GM23338 (cell line): ENCODE data around the gene KCNAB1. TPM values are rescaled to one million over a fixed set of nuclear protein-coding genes. Genes with fewer than 3 reads are reported as not detected.

Experiments
- ATAC-seq: fragments of 200-7000 bp; cut with Tn5 transposase; 3 replicates; pipeline ENCODE4 v1.9.1; 2020
- DNase-seq: peaks from one replicate; pipeline ENCODE4 v3.0.0-alpha.2; 2015; ENCODE audit warnings: low spot score
- H2AFZ ChIP-seq: fragments of 200-600 bp; sonication (generic); 2 replicates; pipeline ENCODE4 v1.8.0; 2016; ENCODE audit warnings: antibody characterized with exemption, mild to moderate bottlenecking, moderate library complexity
- H3F3A ChIP-seq: fragments of 200-600 bp; sonication (generic); replicated peaks from 2 replicates; pipeline ENCODE4 v1.8.0; 2017; ENCODE audit warnings: antibody characterized with exemption, mixed run types, low read depth
- H3K27ac ChIP-seq: fragments of 200-600 bp; sonication (generic); 2 replicates; pipeline ENCODE4 v1.6.1; 2016; ENCODE audit warnings: low read depth
- H3K27me3 ChIP-seq: fragments of 200-600 bp; sonication (generic); 2 replicates; pipeline ENCODE4 v1.8.0; 2016; ENCODE audit warnings: mild to moderate bottlenecking, mixed run types, moderate library complexity; ENCODE audit not compliant: insufficient read depth
- H3K36me3 ChIP-seq: fragments of 200-600 bp; sonication (generic); 2 replicates; pipeline ENCODE4 v1.8.0; 2016; ENCODE audit warnings: mild to moderate bottlenecking; ENCODE audit not compliant: insufficient read depth
- H3K4me1 ChIP-seq: fragments of 200-600 bp; sonication (generic); 2 replicates; pipeline ENCODE4 v1.8.0; 2016; ENCODE audit warnings: mild to moderate bottlenecking, moderate library complexity; ENCODE audit not compliant: insufficient read depth
- H3K4me2 ChIP-seq: fragments of 200-600 bp; sonication (generic); 2 replicates; pipeline ENCODE4 v1.7.1; 2017; ENCODE audit warnings: mixed run types
- H3K4me3 ChIP-seq: fragments of 200-600 bp; sonication (generic); 2 replicates; pipeline ENCODE4 v1.6.1; 2016; ENCODE audit warnings: mixed run types
- H3K79me2 ChIP-seq: fragments of 200-600 bp; sonication (generic); replicated peaks from 2 replicates; pipeline ENCODE4 v1.8.0; 2017; ENCODE audit warnings: mild to moderate bottlenecking; ENCODE audit not compliant: insufficient read depth
- H3K9me2 ChIP-seq: fragments of 200-600 bp; sonication (generic); 2 replicates; pipeline ENCODE4 v1.8.0; 2017; ENCODE audit not compliant: insufficient read depth
- H4K20me1 ChIP-seq: fragments of 200-600 bp; sonication (generic); replicated peaks from 2 replicates; pipeline ENCODE4 v1.8.0; 2017; ENCODE audit warnings: mild to moderate bottlenecking; ENCODE audit not compliant: insufficient read depth
- H3K27ac Mint-ChIP-seq: 2 replicates; pipeline ENCODE4 v1.8.0; 2020; ENCODE audit warnings: inconsistent platforms, mild to moderate bottlenecking, moderate library complexity, mixed read lengths
- H3K27me3 Mint-ChIP-seq: 3 replicates; pipeline ENCODE4 v1.8.0; 2022; ENCODE audit warnings: low read depth, mild to moderate bottlenecking, moderate library complexity, mixed read lengths, inconsistent platforms; ENCODE audit not compliant: insufficient read depth, poor library complexity
- H3K36me3 Mint-ChIP-seq: 3 replicates; pipeline ENCODE4 v1.8.0; 2021; ENCODE audit warnings: low read depth, mild to moderate bottlenecking, inconsistent platforms, moderate library complexity, mixed read lengths
- H3K4me1 Mint-ChIP-seq: 3 replicates; pipeline ENCODE4 v1.8.0; 2020; ENCODE audit warnings: mild to moderate bottlenecking, inconsistent platforms, mixed read lengths
- H3K4me3 Mint-ChIP-seq: 3 replicates; pipeline ENCODE4 v1.8.0; 2021; ENCODE audit warnings: moderate library complexity, mild to moderate bottlenecking, inconsistent platforms, mixed read lengths
- H3K9me3 Mint-ChIP-seq: 3 replicates; pipeline ENCODE4 v1.8.0; 2020; ENCODE audit warnings: moderate library complexity, mild to moderate bottlenecking, inconsistent platforms, mixed read lengths
- CREB1 ChIP-seq: fragments of 250-450 bp; sonication (Bioruptor Pico); IDR thresholded peaks from 2 replicates; pipeline ENCODE4 v1.5.0; 2020; ENCODE audit warnings: low read depth, mild to moderate bottlenecking, moderate library complexity
- EZH2phosphoT487 ChIP-seq: fragments of 200-600 bp; sonication (generic); IDR thresholded peaks from one replicate; pipeline ENCODE4 v1.8.1; 2018; ENCODE audit warnings: antibody characterized with exemption; ENCODE audit not compliant: unreplicated experiment
- JUNB ChIP-seq: IDR thresholded peaks from one replicate; pipeline ENCODE4 v1.6.1; 2016; ENCODE audit warnings: antibody characterized with exemption; ENCODE audit not compliant: unreplicated experiment
- NANOG ChIP-seq: IDR thresholded peaks from 2 replicates; pipeline ENCODE4 v1.6.1; 2016; ENCODE audit warnings: antibody characterized with exemption, borderline replicate concordance
- POLR2AphosphoS5 ChIP-seq: IDR thresholded peaks from 2 replicates; pipeline ENCODE4 v1.6.1; 2016; ENCODE audit warnings: antibody characterized with exemption, low read depth
- STAT1 ChIP-seq: IDR thresholded peaks from one replicate; pipeline ENCODE4 v1.6.1; 2016; ENCODE audit warnings: antibody characterized with exemption; ENCODE audit not compliant: unreplicated experiment
- ZNF114 ChIP-seq: fragments of 250-450 bp; sonication (Bioruptor Pico); IDR thresholded peaks from 2 replicates; pipeline ENCODE4 v1.5.0; 2020; ENCODE audit warnings: mild to moderate bottlenecking, moderate library complexity
- ZNF331 ChIP-seq: fragments of 250-450 bp; sonication (Bioruptor Pico); IDR thresholded peaks from 2 replicates; pipeline ENCODE4 v1.5.0; 2020; ENCODE audit warnings: low read depth, mild to moderate bottlenecking, moderate library complexity
- polyA plus RNA-seq: library from polyadenylated mRNA; unstranded; fragments of >200 nt; fragmentation: Nextera tagmentation; extraction: Ambion mirVana; gene quantifications from 2 replicates; pipeline ENCODE4 v1.2.1, GENCODE V29; 2016
- total RNA-seq: library from RNA; depleted of rRNA; stranded (reverse); fragments of >200 nt; shearing (Covaris generic); gene quantifications from 2 replicates; pipeline ENCODE4 v1.2.3, GENCODE V29; 2014
- TF ChIP-seq, protein P1 (sequence below): IDR thresholded peaks from one replicate; pipeline ENCODE4 v1.6.1; 2018; ENCODE audit warnings: antibody characterized with exemption; ENCODE audit not compliant: unreplicated experiment
- TF ChIP-seq, protein P2 (sequence below): fragments of 250-450 bp; sonication (Bioruptor Pico); IDR thresholded peaks from 2 replicates; pipeline ENCODE4 v1.5.0; 2020; ENCODE audit warnings: mild to moderate bottlenecking, moderate library complexity
- TF ChIP-seq, protein P3 (sequence below), 2 experiments: fragments of 200-600 bp in 1 of 2; sonication (generic) in 1 of 2; conservative IDR thresholded peaks; 2 replicates each; pipeline versions ENCODE4 v1.5.1 to v1.6.1; 2016 to 2017; ENCODE audit warnings: antibody characterized with exemption in 2 of 2, low read depth in 2 of 2, mild to moderate bottlenecking in 2 of 2, moderate library complexity in 1 of 2

Gene KCNAB1
- total and polyA plus RNA-seq, 2 experiments from 2014 or later, result 0.69 to 2.6 TPM

DNA sequence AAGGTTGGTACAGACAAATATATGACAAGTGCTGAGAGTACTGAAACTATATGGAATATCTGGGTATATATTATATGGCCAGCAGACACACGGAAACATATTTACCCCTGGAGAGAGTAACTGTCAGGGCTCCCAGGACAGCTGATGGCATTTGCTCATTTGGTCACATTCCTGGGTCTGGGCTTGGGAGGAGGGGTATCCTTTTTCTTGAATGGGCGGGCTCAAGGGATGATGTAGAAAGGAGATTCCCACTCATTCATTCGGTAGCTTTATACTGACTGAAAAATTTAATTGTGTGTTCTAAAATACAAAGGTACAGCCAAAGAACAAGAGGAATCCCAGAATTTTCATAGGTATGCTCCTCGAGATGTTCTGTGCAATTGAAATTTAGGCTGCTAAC lies 131.0 kb downstream of the KCNAB1 start (continued):
- TF ChIP-seq, protein P1, sequence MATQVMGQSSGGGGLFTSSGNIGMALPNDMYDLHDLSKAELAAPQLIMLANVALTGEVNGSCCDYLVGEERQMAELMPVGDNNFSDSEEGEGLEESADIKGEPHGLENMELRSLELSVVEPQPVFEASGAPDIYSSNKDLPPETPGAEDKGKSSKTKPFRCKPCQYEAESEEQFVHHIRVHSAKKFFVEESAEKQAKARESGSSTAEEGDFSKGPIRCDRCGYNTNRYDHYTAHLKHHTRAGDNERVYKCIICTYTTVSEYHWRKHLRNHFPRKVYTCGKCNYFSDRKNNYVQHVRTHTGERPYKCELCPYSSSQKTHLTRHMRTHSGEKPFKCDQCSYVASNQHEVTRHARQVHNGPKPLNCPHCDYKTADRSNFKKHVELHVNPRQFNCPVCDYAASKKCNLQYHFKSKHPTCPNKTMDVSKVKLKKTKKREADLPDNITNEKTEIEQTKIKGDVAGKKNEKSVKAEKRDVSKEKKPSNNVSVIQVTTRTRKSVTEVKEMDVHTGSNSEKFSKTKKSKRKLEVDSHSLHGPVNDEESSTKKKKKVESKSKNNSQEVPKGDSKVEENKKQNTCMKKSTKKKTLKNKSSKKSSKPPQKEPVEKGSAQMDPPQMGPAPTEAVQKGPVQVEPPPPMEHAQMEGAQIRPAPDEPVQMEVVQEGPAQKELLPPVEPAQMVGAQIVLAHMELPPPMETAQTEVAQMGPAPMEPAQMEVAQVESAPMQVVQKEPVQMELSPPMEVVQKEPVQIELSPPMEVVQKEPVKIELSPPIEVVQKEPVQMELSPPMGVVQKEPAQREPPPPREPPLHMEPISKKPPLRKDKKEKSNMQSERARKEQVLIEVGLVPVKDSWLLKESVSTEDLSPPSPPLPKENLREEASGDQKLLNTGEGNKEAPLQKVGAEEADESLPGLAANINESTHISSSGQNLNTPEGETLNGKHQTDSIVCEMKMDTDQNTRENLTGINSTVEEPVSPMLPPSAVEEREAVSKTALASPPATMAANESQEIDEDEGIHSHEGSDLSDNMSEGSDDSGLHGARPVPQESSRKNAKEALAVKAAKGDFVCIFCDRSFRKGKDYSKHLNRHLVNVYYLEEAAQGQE, result no peak

DNA sequence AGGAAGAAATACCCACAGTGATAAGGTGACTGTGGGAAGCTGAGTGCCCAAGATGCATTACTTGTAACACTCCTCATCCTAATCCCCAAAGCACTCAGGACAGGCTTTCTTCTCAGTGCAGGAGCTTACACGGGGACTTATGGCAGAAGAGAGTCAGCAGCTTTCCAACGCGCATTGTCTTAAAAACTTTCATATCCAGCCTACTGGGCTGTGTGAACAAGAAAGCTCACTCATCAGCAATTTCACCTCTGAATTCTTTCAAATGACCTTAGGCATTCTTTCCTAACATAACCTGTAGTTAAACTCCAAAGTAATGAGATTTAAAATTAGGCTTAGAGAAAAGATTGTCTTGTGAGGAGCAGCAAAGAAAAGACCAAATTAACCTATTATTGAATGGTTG lies 132.3 kb downstream of the KCNAB1 start:
- Histone ChIP-seq H3K36me3 (no peaks in the 10 kb centered on the region), H3K4me3 (no peak overlapping the region), H4K20me1 (no peaks in the 10 kb centered on the region), H3K4me1 (no peaks in the 10 kb centered on the region), H3K9me2 (0 out of 2 replicates have a peak, but pooled peaks cover 6% of the 10 kb centered on the region), H3K27me3 (no peaks in the 10 kb centered on the region), H3K79me2 (no peaks in the 10 kb centered on the region), H3K4me2 (no peak overlapping the region), H3F3A (no peaks in the 10 kb centered on the region), H3K27ac (no peak overlapping the region), H2AFZ (no peak overlapping the region)
- H3K27me3 Mint-ChIP-seq, result no peaks in the 10 kb centered on the region
- H3K9me3 Mint-ChIP-seq, result no peaks in the 10 kb centered on the region
- ATAC-seq (no peak), DNase-seq (no peak)
- no peaks in the 10 kb centered on the region for H3K36me3 Mint-ChIP-seq
- peaks cover 3% of the 10 kb centered on the region; the same call in 1 of the 3 replicates for H3K4me1 Mint-ChIP-seq
- no peak overlapping the region for H3K4me3 Mint-ChIP-seq
- H3K27ac Mint-ChIP-seq, result no peak overlapping the region
- no peak for TF ChIP-seq ZNF114
- TF ChIP-seq JUNB, result no peak
- TF ChIP-seq ZNF331, result no peak
- TF ChIP-seq STAT1, result no peak
- TF ChIP-seq POLR2AphosphoS5, result no peak
- TF ChIP-seq, protein P2, sequence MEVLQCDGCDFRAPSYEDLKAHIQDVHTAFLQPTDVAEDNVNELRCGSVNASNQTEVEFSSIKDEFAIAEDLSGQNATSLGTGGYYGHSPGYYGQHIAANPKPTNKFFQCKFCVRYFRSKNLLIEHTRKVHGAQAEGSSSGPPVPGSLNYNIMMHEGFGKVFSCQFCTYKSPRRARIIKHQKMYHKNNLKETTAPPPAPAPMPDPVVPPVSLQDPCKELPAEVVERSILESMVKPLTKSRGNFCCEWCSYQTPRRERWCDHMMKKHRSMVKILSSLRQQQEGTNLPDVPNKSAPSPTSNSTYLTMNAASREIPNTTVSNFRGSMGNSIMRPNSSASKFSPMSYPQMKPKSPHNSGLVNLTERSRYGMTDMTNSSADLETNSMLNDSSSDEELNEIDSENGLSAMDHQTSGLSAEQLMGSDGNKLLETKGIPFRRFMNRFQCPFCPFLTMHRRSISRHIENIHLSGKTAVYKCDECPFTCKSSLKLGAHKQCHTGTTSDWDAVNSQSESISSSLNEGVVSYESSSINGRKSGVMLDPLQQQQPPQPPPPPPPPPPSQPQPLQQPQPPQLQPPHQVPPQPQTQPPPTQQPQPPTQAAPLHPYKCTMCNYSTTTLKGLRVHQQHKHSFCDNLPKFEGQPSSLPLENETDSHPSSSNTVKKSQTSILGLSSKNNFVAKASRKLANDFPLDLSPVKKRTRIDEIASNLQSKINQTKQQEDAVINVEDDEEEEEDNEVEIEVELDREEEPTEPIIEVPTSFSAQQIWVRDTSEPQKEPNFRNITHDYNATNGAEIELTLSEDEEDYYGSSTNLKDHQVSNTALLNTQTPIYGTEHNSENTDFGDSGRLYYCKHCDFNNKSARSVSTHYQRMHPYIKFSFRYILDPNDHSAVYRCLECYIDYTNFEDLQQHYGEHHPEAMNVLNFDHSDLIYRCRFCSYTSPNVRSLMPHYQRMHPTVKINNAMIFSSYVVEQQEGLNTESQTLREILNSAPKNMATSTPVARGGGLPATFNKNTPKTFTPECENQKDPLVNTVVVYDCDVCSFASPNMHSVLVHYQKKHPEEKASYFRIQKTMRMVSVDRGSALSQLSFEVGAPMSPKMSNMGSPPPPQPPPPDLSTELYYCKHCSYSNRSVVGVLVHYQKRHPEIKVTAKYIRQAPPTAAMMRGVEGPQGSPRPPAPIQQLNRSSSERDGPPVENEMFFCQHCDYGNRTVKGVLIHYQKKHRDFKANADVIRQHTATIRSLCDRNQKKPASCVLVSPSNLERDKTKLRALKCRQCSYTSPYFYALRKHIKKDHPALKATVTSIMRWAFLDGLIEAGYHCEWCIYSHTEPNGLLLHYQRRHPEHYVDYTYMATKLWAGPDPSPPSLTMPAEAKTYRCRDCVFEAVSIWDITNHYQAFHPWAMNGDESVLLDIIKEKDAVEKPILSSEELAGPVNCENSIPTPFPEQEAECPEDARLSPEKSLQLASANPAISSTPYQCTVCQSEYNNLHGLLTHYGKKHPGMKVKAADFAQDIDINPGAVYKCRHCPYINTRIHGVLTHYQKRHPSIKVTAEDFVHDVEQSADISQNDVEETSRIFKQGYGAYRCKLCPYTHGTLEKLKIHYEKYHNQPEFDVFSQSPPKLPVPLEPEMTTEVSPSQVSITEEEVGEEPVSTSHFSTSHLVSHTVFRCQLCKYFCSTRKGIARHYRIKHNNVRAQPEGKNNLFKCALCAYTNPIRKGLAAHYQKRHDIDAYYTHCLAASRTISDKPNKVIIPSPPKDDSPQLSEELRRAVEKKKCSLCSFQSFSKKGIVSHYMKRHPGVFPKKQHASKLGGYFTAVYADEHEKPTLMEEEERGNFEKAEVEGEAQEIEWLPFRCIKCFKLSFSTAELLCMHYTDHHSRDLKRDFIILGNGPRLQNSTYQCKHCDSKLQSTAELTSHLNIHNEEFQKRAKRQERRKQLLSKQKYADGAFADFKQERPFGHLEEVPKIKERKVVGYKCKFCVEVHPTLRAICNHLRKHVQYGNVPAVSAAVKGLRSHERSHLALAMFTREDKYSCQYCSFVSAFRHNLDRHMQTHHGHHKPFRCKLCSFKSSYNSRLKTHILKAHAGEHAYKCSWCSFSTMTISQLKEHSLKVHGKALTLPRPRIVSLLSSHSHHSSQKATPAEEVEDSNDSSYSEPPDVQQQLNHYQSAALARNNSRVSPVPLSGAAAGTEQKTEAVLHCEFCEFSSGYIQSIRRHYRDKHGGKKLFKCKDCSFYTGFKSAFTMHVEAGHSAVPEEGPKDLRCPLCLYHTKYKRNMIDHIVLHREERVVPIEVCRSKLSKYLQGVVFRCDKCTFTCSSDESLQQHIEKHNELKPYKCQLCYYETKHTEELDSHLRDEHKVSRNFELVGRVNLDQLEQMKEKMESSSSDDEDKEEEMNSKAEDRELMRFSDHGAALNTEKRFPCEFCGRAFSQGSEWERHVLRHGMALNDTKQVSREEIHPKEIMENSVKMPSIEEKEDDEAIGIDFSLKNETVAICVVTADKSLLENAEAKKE (CRISPR knock-in tag), result no peak
- TF ChIP-seq, protein P1, result no peak
- TF ChIP-seq CREB1 (CRISPR knock-in tag), result no peak
- TF ChIP-seq, protein P3, sequence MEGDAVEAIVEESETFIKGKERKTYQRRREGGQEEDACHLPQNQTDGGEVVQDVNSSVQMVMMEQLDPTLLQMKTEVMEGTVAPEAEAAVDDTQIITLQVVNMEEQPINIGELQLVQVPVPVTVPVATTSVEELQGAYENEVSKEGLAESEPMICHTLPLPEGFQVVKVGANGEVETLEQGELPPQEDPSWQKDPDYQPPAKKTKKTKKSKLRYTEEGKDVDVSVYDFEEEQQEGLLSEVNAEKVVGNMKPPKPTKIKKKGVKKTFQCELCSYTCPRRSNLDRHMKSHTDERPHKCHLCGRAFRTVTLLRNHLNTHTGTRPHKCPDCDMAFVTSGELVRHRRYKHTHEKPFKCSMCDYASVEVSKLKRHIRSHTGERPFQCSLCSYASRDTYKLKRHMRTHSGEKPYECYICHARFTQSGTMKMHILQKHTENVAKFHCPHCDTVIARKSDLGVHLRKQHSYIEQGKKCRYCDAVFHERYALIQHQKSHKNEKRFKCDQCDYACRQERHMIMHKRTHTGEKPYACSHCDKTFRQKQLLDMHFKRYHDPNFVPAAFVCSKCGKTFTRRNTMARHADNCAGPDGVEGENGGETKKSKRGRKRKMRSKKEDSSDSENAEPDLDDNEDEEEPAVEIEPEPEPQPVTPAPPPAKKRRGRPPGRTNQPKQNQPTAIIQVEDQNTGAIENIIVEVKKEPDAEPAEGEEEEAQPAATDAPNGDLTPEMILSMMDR (conservative IDR thresholded peaks at IDR 0.05; ENCODE audit: low read depth in 2 of 2), result no peak
- no peak for TF ChIP-seq NANOG
- no peak for TF ChIP-seq EZH2phosphoT487
